Activated T-helper 1 cell treated with anti-CD3 and anti-CD28 coated beads, Interleukin-12 subunit alpha, Interleukin-12 subunit beta, Interleukin-2, Interleukin-4 antibody, amounts not matched to agents 30 ng/mL and 10 ng/mL and 1 ng/mL, durations not matched to agents 14 hours and 24 hours and 36 hours (primary cell): Measurements from ENCODE around the gene EXO1. TPM values are rescaled to one million over a fixed set of nuclear protein-coding genes. Genes with fewer than 3 reads are reported as not detected.
"Not testable (repeated sequence)": the region's sequence is repeated elsewhere in the genome, so short reads cannot be mapped to it uniquely, and the experiment has no call there.

Experiments
- DNase-seq: peaks from one replicate; pipeline ENCODE4 v3.0.0; 2021; ENCODE audit warnings: low spot score
- H3K27ac Mint-ChIP-seq: one replicate; pipeline ENCODE4 v1.8.0; 2021; ENCODE audit warnings: mild to moderate bottlenecking, mixed read lengths
- H3K27me3 Mint-ChIP-seq: one replicate; pipeline ENCODE4 v1.8.0; 2022; ENCODE audit warnings: mild to moderate bottlenecking, moderate library complexity, mixed read lengths; ENCODE audit not compliant: insufficient read depth
- H3K36me3 Mint-ChIP-seq: one replicate; pipeline ENCODE4 v1.8.0; 2021; ENCODE audit warnings: low read depth, mixed read lengths
- H3K4me1 Mint-ChIP-seq: one replicate; pipeline ENCODE4 v1.8.0; 2021; ENCODE audit warnings: low read depth, mixed read lengths
- H3K4me3 Mint-ChIP-seq: one replicate; pipeline ENCODE4 v1.8.0; 2021; ENCODE audit warnings: mild to moderate bottlenecking, moderate library complexity, mixed read lengths
- H3K9me3 Mint-ChIP-seq: one replicate; pipeline ENCODE4 v1.8.0; 2021; ENCODE audit warnings: mixed read lengths
- intact Hi-C: fragments of 100-400 bp; cut with micrococcal nuclease; formaldehyde crosslinking; loops from one replicate; pipeline ENCODE4 v1.15.1; 2024
- total RNA-seq: library from RNA; stranded (reverse); gene quantifications from 2 replicates; pipeline ENCODE4 v1.2.3, GENCODE V29; 2022

EXO1 gene
- total RNA-seq, 1 donor from 2014 or later: 52.2 TPM

- Mint-ChIP-seq H3K27ac (no peak overlapping the region), H3K4me1 (no peaks in the 10 kb centered on the region), H3K9me3 (no peaks in the 10 kb centered on the region), H3K36me3 (no peaks in the 10 kb centered on the region), H3K4me3 (no peak overlapping the region), H3K27me3 (no peaks in the 10 kb centered on the region)
- DNase-seq: no peak
- intact Hi-C loops: no loop called here
Observed at GRCh38 chr1:241821363-241821762, 26.6 kb upstream of the EXO1 start.

GRCh38 chr1:241822846-241823245 is 25.2 kb upstream of the EXO1 start:
- Mint-ChIP-seq H3K27ac (no peak overlapping the region), H3K9me3 (no peaks in the 10 kb centered on the region), H3K27me3 (no peaks in the 10 kb centered on the region), H3K4me3 (no peak overlapping the region), H3K36me3 (no peaks in the 10 kb centered on the region), H3K4me1 (no peaks in the 10 kb centered on the region)
- intact Hi-C loops: no loop called here
- DNase-seq: no peak

GRCh38 chr1:241823925-241824324 is 24.1 kb upstream of the EXO1 start:
- Mint-ChIP-seq H3K4me1 (no peaks in the 10 kb centered on the region), H3K4me3 (no peak overlapping the region), H3K9me3 (no peaks in the 10 kb centered on the region), H3K27ac (no peak overlapping the region), H3K36me3 (no peaks in the 10 kb centered on the region), H3K27me3 (peaks cover 4% of the 10 kb centered on the region)
- no peak for DNase-seq
- intact Hi-C loops: no loop called here

GRCh38 chr1:241825581-241825980 is 22.4 kb upstream of the EXO1 start:
- intact Hi-C loops: no loop called here
- no peak overlapping the region for H3K27ac Mint-ChIP-seq
- peaks cover 7% of the 10 kb centered on the region for H3K27me3 Mint-ChIP-seq
- no peak for DNase-seq
- H3K4me1 Mint-ChIP-seq: no peaks in the 10 kb centered on the region
- H3K4me3 Mint-ChIP-seq: no peak overlapping the region
- H3K36me3 Mint-ChIP-seq: no peaks in the 10 kb centered on the region
- no peaks in the 10 kb centered on the region for H3K9me3 Mint-ChIP-seq

- H3K4me3 Mint-ChIP-seq, DNase-seq, H3K9me3 Mint-ChIP-seq, H3K4me1 Mint-ChIP-seq, H3K27ac Mint-ChIP-seq, H3K36me3 Mint-ChIP-seq, intact Hi-C loops: not testable (repeated sequence)
- peaks cover 11% of the 10 kb centered on the region for H3K27me3 Mint-ChIP-seq
Observed at GRCh38 chr1:241826613-241827012, 21.4 kb upstream of the EXO1 start.

GRCh38 chr1:241827264-241827663 is 20.7 kb upstream of the EXO1 start:
- Mint-ChIP-seq H3K4me1 (no peaks in the 10 kb centered on the region), H3K27ac (no peak overlapping the region), H3K9me3 (no peaks in the 10 kb centered on the region), H3K27me3 (peaks cover 14% of the 10 kb centered on the region), H3K36me3 (no peaks in the 10 kb centered on the region), H3K4me3 (no peak overlapping the region)
- no peak for DNase-seq
- intact Hi-C loops: no loop called here

- DNase-seq: no peak
- intact Hi-C loops: no loop called here
- Mint-ChIP-seq H3K9me3 (no peaks in the 10 kb centered on the region), H3K4me3 (no peak overlapping the region), H3K36me3 (no peaks in the 10 kb centered on the region), H3K27me3 (peaks cover 14% of the 10 kb centered on the region), H3K27ac (no peak overlapping the region), H3K4me1 (no peaks in the 10 kb centered on the region)
Observed at GRCh38 chr1:241828463-241829021, 19.5 kb upstream of the EXO1 start.

GRCh38 chr1:241829468-241829867 is 18.5 kb upstream of the EXO1 start:
- Mint-ChIP-seq H3K4me3 (no peak overlapping the region), H3K27ac (no peak overlapping the region), H3K36me3 (no peaks in the 10 kb centered on the region), H3K9me3 (no peaks in the 10 kb centered on the region), H3K27me3 (peaks cover 18% of the 10 kb centered on the region), H3K4me1 (no peaks in the 10 kb centered on the region)
- no peak for DNase-seq
- intact Hi-C loops: no loop called here

- Mint-ChIP-seq H3K4me1 (peaks cover 7% of the 10 kb centered on the region), H3K27ac (no peak overlapping the region), H3K27me3 (peaks cover 21% of the 10 kb centered on the region), H3K4me3 (no peak overlapping the region), H3K36me3 (no peaks in the 10 kb centered on the region), H3K9me3 (no peaks in the 10 kb centered on the region)
- DNase-seq: no peak
- intact Hi-C loops: no loop called here
Observed at GRCh38 chr1:241834733-241835377, 13.1 kb upstream of the EXO1 start.

GRCh38 chr1:241836941-241837340 is 11.1 kb upstream of the EXO1 start:
- no peaks in the 10 kb centered on the region for H3K36me3 Mint-ChIP-seq
- no peak for DNase-seq

GRCh38 chr1:241837416-241837815 is 10.6 kb upstream of the EXO1 start:
- intact Hi-C loops: no loop called here
- Mint-ChIP-seq H3K27ac (no peak overlapping the region), H3K36me3 (no peaks in the 10 kb centered on the region), H3K9me3 (no peaks in the 10 kb centered on the region), H3K4me3 (no peak overlapping the region), H3K4me1 (peaks cover 8% of the 10 kb centered on the region), H3K27me3 (peaks cover 12% of the 10 kb centered on the region)
- DNase-seq: no peak

More at GRCh38 chr1:241836941-241837340, 11.1 kb upstream of the EXO1 start:
- H3K4me1 Mint-ChIP-seq: peaks cover 8% of the 10 kb centered on the region
- H3K4me3 Mint-ChIP-seq: no peak overlapping the region
- intact Hi-C loops: no loop called here
- peaks cover 12% of the 10 kb centered on the region for H3K27me3 Mint-ChIP-seq
- no peaks in the 10 kb centered on the region for H3K9me3 Mint-ChIP-seq
- no peak overlapping the region for H3K27ac Mint-ChIP-seq

GRCh38 chr1:241837901-241838300 is 10.1 kb upstream of the EXO1 start:
- H3K9me3 Mint-ChIP-seq: no peaks in the 10 kb centered on the region
- no peak for DNase-seq
- H3K27me3 Mint-ChIP-seq: peaks cover 12% of the 10 kb centered on the region
- H3K36me3 Mint-ChIP-seq: no peaks in the 10 kb centered on the region
- H3K4me1 Mint-ChIP-seq: peaks cover 8% of the 10 kb centered on the region
- intact Hi-C loops: no loop called here
- H3K27ac Mint-ChIP-seq: no peak overlapping the region
- no peak overlapping the region for H3K4me3 Mint-ChIP-seq

- no peak for DNase-seq
- H3K4me1 Mint-ChIP-seq: peaks cover 8% of the 10 kb centered on the region
- no peaks in the 10 kb centered on the region for H3K9me3 Mint-ChIP-seq
- no peaks in the 10 kb centered on the region for H3K36me3 Mint-ChIP-seq
- no peak overlapping the region for H3K27ac Mint-ChIP-seq
- H3K27me3 Mint-ChIP-seq: peaks cover 14% of the 10 kb centered on the region
- intact Hi-C loops: no loop called here
- H3K4me3 Mint-ChIP-seq: no peak overlapping the region
Observed at GRCh38 chr1:241838897-241839296, 9.1 kb upstream of the EXO1 start.
